Uterus (tissue), 4 donors: Measurements from ENCODE around the gene TTC38. TPM values are rescaled to one million over a fixed set of nuclear protein-coding genes. Genes with fewer than 3 reads are reported as not detected.
A peak's percentile ranks its signal among the peaks of the same experiment; 100 is the strongest.

Source experiments
- DNase-seq, 2 donors: peaks; one replicate each; pipeline ENCODE4 v3.0.0-alpha.2; 2019 to 2020
- H3K27ac ChIP-seq, 2 donors: fragments of 200-600 bp; sonication (generic); 1 replicate in 1 of 2; 2 replicates in 1 of 2; pipeline ENCODE4 v1.5.1; 2016 to 2018
- H3K27me3 ChIP-seq, 2 donors: fragments of 200-600 bp; sonication (generic); one replicate each; pipeline ENCODE4 v1.5.1; 2018 to 2019; ENCODE audit warnings: control low read depth in 1 of 2
- H3K36me3 ChIP-seq, 2 donors: fragments of 200-600 bp; sonication (generic); one replicate each; pipeline ENCODE4 v1.5.1; 2019; ENCODE audit warnings: control low read depth in 1 of 2
- H3K4me1 ChIP-seq, 2 donors: fragments of 200-600 bp; sonication (generic); one replicate each; pipeline ENCODE4 v1.5.1; 2018 to 2019; ENCODE audit warnings: control low read depth in 1 of 2
- H3K4me3 ChIP-seq, 2 donors: fragments of 200-600 bp; sonication (generic); 1 replicate in 1 of 2; 2 replicates in 1 of 2; pipeline ENCODE4 v1.5.1; 2018 to 2019; ENCODE audit warnings: mild to moderate bottlenecking in 1 of 2
- H3K9me3 ChIP-seq, 2 donors: fragments of 200-600 bp; sonication (generic); one replicate each; pipeline ENCODE4 v1.5.1; 2019; ENCODE audit warnings: control low read depth in 1 of 2
- CTCF ChIP-seq, 4 experiments: fragments of 200-600 bp in 2 of 4; fragments of 450-650 bp in 2 of 4; sonication (generic) in 2 of 4; IDR thresholded peaks; one replicate each; pipeline ENCODE4 v1.5.1; 2016 to 2019; ENCODE audit warnings: antibody characterized with exemption in 4 of 4, mild to moderate bottlenecking in 2 of 4, moderate library complexity in 1 of 4
- POLR2A ChIP-seq, 2 donors: fragments of 450-650 bp; IDR thresholded peaks; one replicate each; pipeline ENCODE4 v1.6.1; 2016; ENCODE audit warnings: antibody characterized with exemption in 2 of 2, mild to moderate bottlenecking in 1 of 2, moderate library complexity in 1 of 2
- intact Hi-C: fragments of 100-400 bp; cut with DNase I; formaldehyde crosslinking; loops from one replicate; pipeline ENCODE4 v1.15.1; 2023; ENCODE audit warnings: low total_unique reads
- total RNA-seq, 4 donors: library from RNA; depleted of rRNA in 3 of 4; stranded (reverse); fragments of >200 nt in 3 of 4; gene quantifications; one replicate each; pipeline versions ENCODE4 v1.1.0 to v1.2.4, GENCODE V29; 2014 to 2023
- donor health status: DM: yes; HTN: yes; CAD: no.

Gene TTC38
- total RNA-seq, 4 donors from 2014 or later, result 7.7 to 50.0 (median 45.0) TPM

GRCh38 chr22:46297151-46297812, 29.5 kb downstream of the TTC38 start:
- no peaks in the 10 kb centered on the region for H3K36me3 ChIP-seq
- no peaks in the 10 kb centered on the region for H3K27me3 ChIP-seq
- H3K27ac ChIP-seq, result no peak overlapping the region
- peak in 1 of 2 donors; percentile 32 for DNase-seq
- peaks cover 0 to 10% of the 10 kb centered on the region in 2 donors for H3K4me1 ChIP-seq
- TF ChIP-seq CTCF (IDR thresholded peaks at IDR 0.05) (no peak), POLR2A (IDR thresholded peaks at IDR 0.05) (no peak)
- intact Hi-C loops, result no loop called here
- H3K9me3 ChIP-seq, result no peaks in the 10 kb centered on the region
- H3K4me3 ChIP-seq, result peak overlapping the region; percentile 58 to 65

GRCh38 chr22:46299101-46299500, 31.3 kb downstream of the TTC38 start:
- no peak for DNase-seq
- no peak for TF ChIP-seq POLR2A (IDR thresholded peaks at IDR 0.05)
- no peak for TF ChIP-seq CTCF (IDR thresholded peaks at IDR 0.05)
- H3K4me1 ChIP-seq, result peaks cover 0 to 10% of the 10 kb centered on the region in 2 donors

GRCh38 chr22:46300491-46300890, 32.7 kb downstream of the TTC38 start:
- H3K4me3 ChIP-seq, result no peak overlapping the region
- no peak for DNase-seq
- peaks cover 0 to 10% of the 10 kb centered on the region in 2 donors for H3K4me1 ChIP-seq
- H3K27me3 ChIP-seq, result no peaks in the 10 kb centered on the region
- intact Hi-C loops, result no loop called here
- H3K36me3 ChIP-seq, result no peaks in the 10 kb centered on the region
- H3K27ac ChIP-seq, result no peak overlapping the region
- H3K9me3 ChIP-seq, result no peaks in the 10 kb centered on the region
- TF ChIP-seq CTCF (IDR thresholded peaks at IDR 0.05) (no peak), POLR2A (IDR thresholded peaks at IDR 0.05) (no peak)

More at GRCh38 chr22:46299101-46299500, 31.3 kb downstream of the TTC38 start:
- Histone ChIP-seq H3K36me3 (no peaks in the 10 kb centered on the region), H3K4me3 (no peak overlapping the region), H3K27ac (no peak overlapping the region), H3K9me3 (no peaks in the 10 kb centered on the region), H3K27me3 (no peaks in the 10 kb centered on the region)
- intact Hi-C loops, result no loop called here

- intact Hi-C loops, result no loop called here
- Histone ChIP-seq H3K4me3 (no peak overlapping the region), H3K27ac (no peak overlapping the region), H3K27me3 (no peaks in the 10 kb centered on the region), H3K9me3 (no peaks in the 10 kb centered on the region), H3K36me3 (no peaks in the 10 kb centered on the region), H3K4me1 (no peaks in the 10 kb centered on the region)
- TF ChIP-seq CTCF (IDR thresholded peaks at IDR 0.05) (no peak), POLR2A (IDR thresholded peaks at IDR 0.05) (no peak)
- DNase-seq, result no peak
Measured at GRCh38 chr22:46303347-46303965, 35.6 kb downstream of the TTC38 start.

DNA sequence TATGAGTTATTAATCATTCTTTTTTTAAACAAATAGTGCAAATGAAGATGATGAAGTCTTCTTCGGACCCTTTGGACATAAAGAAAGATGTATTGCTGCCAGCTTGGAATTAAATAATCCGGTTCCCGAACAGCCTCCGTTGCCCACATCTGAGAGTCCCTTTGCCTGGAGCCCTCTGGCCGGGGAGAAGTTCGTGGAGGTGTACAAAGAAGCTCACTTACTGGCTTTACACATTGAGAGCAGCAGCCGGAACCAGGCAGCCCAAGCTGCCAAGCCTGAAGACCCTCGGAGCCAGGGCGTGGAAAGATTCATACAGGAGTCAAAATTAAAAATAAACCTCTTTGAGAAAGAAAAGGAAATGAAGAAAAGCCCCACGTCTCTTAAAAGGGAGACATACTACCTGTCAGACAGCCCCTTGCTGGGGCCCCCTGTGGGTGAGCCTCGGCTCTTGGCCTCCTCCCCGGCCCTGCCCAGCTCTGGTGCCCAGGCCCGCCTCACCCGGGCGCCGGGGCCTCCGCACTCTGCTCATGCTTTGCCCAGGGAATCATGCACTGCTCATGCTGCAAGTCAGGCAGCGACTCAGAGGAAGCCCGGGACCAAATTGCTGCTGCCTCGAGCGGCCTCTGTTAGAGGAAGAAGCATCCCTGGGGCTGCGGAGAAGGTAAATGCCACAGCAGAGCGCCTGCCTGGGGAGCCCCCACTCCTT, 40.6 kb downstream of the TTC38 start:
- TF ChIP-seq POLR2A (IDR thresholded peaks at IDR 0.05) (no peak), CTCF (IDR thresholded peaks at IDR 0.05) (no peak)
- H3K4me1 ChIP-seq, result no peaks in the 10 kb centered on the region
- H3K9me3 ChIP-seq, result no peaks in the 10 kb centered on the region
- intact Hi-C loops, result no loop called here
- no peaks in the 10 kb centered on the region for H3K36me3 ChIP-seq
- H3K4me3 ChIP-seq, result no peak overlapping the region
- no peak for DNase-seq
- H3K27me3 ChIP-seq, result no peaks in the 10 kb centered on the region
- no peak overlapping the region for H3K27ac ChIP-seq
